HG03025 (cell line): Measurements from ENCODE around the gene SIX5.

Experiments used
- ATAC-seq: cut with Tn5 transposase; IDR thresholded peaks from one replicate; pipeline ENCODE4 v1.9.1; 2021; ENCODE audit warnings: mild to moderate bottlenecking, moderate library complexity; ENCODE audit not compliant: unreplicated experiment, low FRiP score

SIX5 gene

DNA sequence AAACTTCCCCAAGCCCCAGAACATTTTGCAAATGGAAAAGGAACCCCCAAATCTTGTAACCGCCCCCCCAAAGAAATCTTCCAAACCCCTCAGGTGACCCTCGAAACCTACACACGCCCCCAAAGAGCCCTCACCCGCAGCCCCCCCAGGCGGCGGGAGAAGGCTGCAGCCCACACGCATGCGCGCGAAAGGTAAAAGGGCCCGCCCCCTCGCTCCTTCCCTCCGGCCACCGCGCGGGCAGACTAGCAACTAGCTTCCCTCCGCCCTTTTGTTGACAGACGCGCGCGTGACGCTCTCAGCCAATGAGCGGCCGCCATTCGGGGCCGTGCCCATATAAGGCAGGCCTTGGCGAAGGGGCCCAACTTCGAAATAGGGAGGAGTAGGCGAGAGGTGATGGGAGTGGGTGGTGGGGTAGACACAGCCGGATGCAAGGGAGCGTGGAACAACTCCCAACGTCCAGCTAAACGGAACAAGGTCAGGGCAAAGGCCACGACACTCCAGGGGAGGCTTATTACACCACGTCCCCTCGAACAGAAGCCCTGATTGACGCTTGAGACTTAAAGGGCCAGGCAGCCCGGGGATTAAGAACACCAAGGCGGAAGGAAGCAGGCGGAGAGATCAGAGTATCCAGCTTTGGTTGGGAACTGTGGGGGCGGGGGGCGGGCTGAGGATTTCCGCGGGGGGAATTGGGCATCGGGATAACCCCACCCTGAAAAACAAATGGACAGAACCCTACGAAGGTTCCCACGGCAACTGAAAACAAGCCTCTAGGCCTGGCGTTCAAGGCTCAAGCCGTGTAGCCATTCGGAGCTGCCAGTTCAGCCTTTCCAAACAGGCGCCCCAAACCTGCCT is 51.7 kb downstream of the SIX5 start:
- peak; percentile 87 for ATAC-seq

- ATAC-seq = no peak
Observed at GRCh38 chr19:45716359-45717130, 52.5 kb downstream of the SIX5 start.

DNA sequence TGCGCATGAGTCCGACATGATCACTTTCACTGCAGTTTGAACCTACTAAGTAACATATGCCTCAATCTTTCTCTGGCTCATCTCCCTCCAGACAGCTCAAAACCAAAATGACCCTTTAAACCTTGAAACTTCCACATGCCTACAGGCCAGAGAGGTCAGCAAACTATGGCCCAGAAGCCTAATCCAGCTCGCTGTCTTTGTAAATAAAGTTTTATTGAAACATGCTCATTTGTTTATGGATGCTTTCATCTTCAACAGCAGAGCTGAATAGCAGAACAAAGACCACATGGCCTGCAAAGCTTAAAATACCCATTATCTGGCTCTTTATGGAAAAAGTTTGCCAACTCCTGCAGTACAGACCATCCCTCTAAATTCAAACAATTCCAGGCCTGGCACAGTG is 53.9 kb downstream of the SIX5 start:
- ATAC-seq = no peak
